Measurements from ENCODE around the gene STX7.
A peak's percentile ranks its signal among the peaks of the same experiment; 100 is the strongest.
"Not testable (repeated sequence)": the region's sequence is repeated elsewhere in the genome, so short reads cannot be mapped to it uniquely, and the experiment has no call there.

STX7 gene

GRCh38 chr6:132512638-132513632 lies at the start of gene STX7:
Gene STX7, minus strand, starts transcription at chr6:132513116. Its CDS starts 9,586 bp downstream, at chr6:132503530.
- DNase-seq, result peak; percentile 85

- DNase-seq, result not testable (repeated sequence)
Observed at GRCh38 chr6:132560087-132560486, 47.2 kb upstream of the STX7 start.

GRCh38 chr6:132552372-132552771 lies 39.5 kb upstream of the STX7 start, which contains the start of gene TAAR8:
Gene TAAR8, plus strand, starts transcription at chr6:132552672. Its CDS starts 21 bp downstream, at chr6:132552693.
- DNase-seq, result no peak

GRCh38 chr6:132551214-132551613 lies 38.3 kb upstream of the STX7 start:
- no peak for DNase-seq

GRCh38 chr6:132548746-132549463 lies 36.0 kb upstream of the STX7 start:
- no peak for DNase-seq

GRCh38 chr6:132544826-132545225 lies 31.9 kb upstream of the STX7 start:
- no peak for DNase-seq

- DNase-seq, result no peak
Observed at GRCh38 chr6:132537977-132538376, 25.1 kb upstream of the STX7 start, which contains the start of gene TAAR9. Gene TAAR9, plus strand, starts transcription at chr6:132538277. Its CDS starts 13 bp downstream, at chr6:132538290.

- no peak for DNase-seq
Observed at GRCh38 chr6:132537145-132537544, 24.2 kb upstream of the STX7 start.

- DNase-seq, result not testable (repeated sequence)
Observed at GRCh38 chr6:132534546-132534945, 21.6 kb upstream of the STX7 start.

- DNase-seq, result peak; percentile 30
Observed at GRCh38 chr6:132530293-132530974, 17.5 kb upstream of the STX7 start.

GRCh38 chr6:132527791-132528190 lies 14.9 kb upstream of the STX7 start:
- no peak for DNase-seq

GRCh38 chr6:132526461-132526860 lies 13.5 kb upstream of the STX7 start:
- DNase-seq, result no peak

- no peak for DNase-seq
Observed at GRCh38 chr6:132525866-132526265, 12.9 kb upstream of the STX7 start.

GRCh38 chr6:132524646-132525045 lies 11.7 kb upstream of the STX7 start:
- no peak for DNase-seq

GRCh38 chr6:132520953-132521352 lies 8.0 kb upstream of the STX7 start:
- peak; percentile 40 for DNase-seq

GRCh38 chr6:132515386-132515785 lies 2.5 kb upstream of the STX7 start:
- no peak for DNase-seq

- DNase-seq, result no peak
Observed at GRCh38 chr6:132513831-132514545, 1.1 kb upstream of the STX7 start.

- DNase-seq, result no peak
Observed at GRCh38 chr6:132512342-132512637, 626 bp downstream of the STX7 start.

GRCh38 chr6:132511831-132512220 lies 1.1 kb downstream of the STX7 start:
- DNase-seq, result no peak

GRCh38 chr6:132511210-132511830 lies 1.6 kb downstream of the STX7 start:
- DNase-seq, result no peak

GRCh38 chr6:132506869-132507808 lies 5.8 kb downstream of the STX7 start:
- no peak for DNase-seq
